OCI-LY1 (cell line): ENCODE data around the gene CD209.

Experiments used
- H2AFZ ChIP-seq: fragments of 200-600 bp; sonication (generic), shearing (Covaris generic); 2 replicates; pipeline ENCODE4 v1.6.0; 2014; ENCODE audit warnings: antibody characterized with exemption, mild to moderate bottlenecking, low read length
- H3F3A ChIP-seq: fragments of 200-600 bp; sonication (generic), shearing (Covaris generic); 2 replicates; pipeline ENCODE4 v1.6.0; 2014; ENCODE audit warnings: mild to moderate bottlenecking, antibody characterized with exemption, low read length, moderate library complexity; ENCODE audit not compliant: insufficient read depth
- H3K27ac ChIP-seq: fragments of 200-600 bp; sonication (generic); 2 replicates; pipeline ENCODE4 v1.5.1; 2014; ENCODE audit warnings: low read length, mixed run types, mild to moderate bottlenecking, low read depth; ENCODE audit not compliant: poor library complexity, severe bottlenecking
- H3K27me3 ChIP-seq: fragments of 200-600 bp; sonication (generic); 2 replicates; pipeline ENCODE4 v1.6.0; 2014; ENCODE audit warnings: antibody characterized with exemption, mild to moderate bottlenecking, low read length, moderate library complexity; ENCODE audit not compliant: insufficient read depth
- H3K36me3 ChIP-seq: fragments of 200-600 bp; sonication (generic); 2 replicates; pipeline ENCODE4 v1.6.1; 2014; ENCODE audit warnings: mild to moderate bottlenecking, antibody characterized with exemption, low read length, moderate library complexity, mixed read lengths; ENCODE audit not compliant: insufficient read depth
- H3K4me1 ChIP-seq: fragments of 200-600 bp; sonication (generic); 2 replicates; pipeline ENCODE4 v1.5.1; 2014; ENCODE audit warnings: mild to moderate bottlenecking, low read length, moderate library complexity; ENCODE audit not compliant: insufficient read depth, severe bottlenecking
- H3K4me2 ChIP-seq: fragments of 200-600 bp; sonication (generic), shearing (Covaris generic); 2 replicates; pipeline ENCODE4 v1.6.1; 2014; ENCODE audit warnings: low read length
- H3K4me3 ChIP-seq: fragments of 200-600 bp; sonication (generic); 2 replicates; pipeline ENCODE4 v1.5.1; 2014; ENCODE audit warnings: low read length, low read depth, mild to moderate bottlenecking, mixed read lengths; ENCODE audit not compliant: poor library complexity, severe bottlenecking
- H3K79me2 ChIP-seq: fragments of 200-600 bp; shearing (Covaris generic); 2 replicates; pipeline ENCODE4 v1.6.1; 2016; ENCODE audit warnings: mixed run types, low read length, mixed read lengths; ENCODE audit not compliant: insufficient read depth
- H3K9ac ChIP-seq: fragments of 200-600 bp; sonication (generic), shearing (Covaris generic); 2 replicates; pipeline ENCODE4 v1.6.1; 2014; ENCODE audit warnings: mild to moderate bottlenecking, low read length, mixed read lengths
- H3K9me2 ChIP-seq: fragments of 200-600 bp; sonication (generic), shearing (Covaris generic); 2 replicates; pipeline ENCODE4 v1.6.1; 2014; ENCODE audit warnings: low read depth, mild to moderate bottlenecking, low read length, mixed read lengths
- H3K9me3 ChIP-seq: fragments of 200-600 bp; shearing (Covaris generic); 2 replicates; pipeline ENCODE4 v1.6.1; 2014; ENCODE audit warnings: low read length, mixed read lengths
- H4K20me1 ChIP-seq: fragments of 200-600 bp; sonication (generic), shearing (Covaris generic); 2 replicates; pipeline ENCODE4 v1.6.0; 2016; ENCODE audit warnings: mild to moderate bottlenecking, low read length; ENCODE audit not compliant: insufficient read depth
- EZH2 ChIP-seq: fragments of 200-600 bp; sonication (generic), shearing (Covaris generic); IDR thresholded peaks from 2 replicates; pipeline ENCODE4 v1.8.0; 2017; ENCODE audit warnings: borderline replicate concordance, mixed run types, mild to moderate bottlenecking, antibody characterized with exemption, low read length, moderate library complexity, mixed read lengths
- TF ChIP-seq, protein P1 (sequence below): fragments of 200-600 bp; sonication (generic), shearing (Covaris generic); IDR thresholded peaks from 2 replicates; pipeline ENCODE4 v1.5.1; 2017; ENCODE audit warnings: mild to moderate bottlenecking, antibody characterized with exemption, low read length, moderate library complexity, mixed read lengths

CD209 gene

DNA sequence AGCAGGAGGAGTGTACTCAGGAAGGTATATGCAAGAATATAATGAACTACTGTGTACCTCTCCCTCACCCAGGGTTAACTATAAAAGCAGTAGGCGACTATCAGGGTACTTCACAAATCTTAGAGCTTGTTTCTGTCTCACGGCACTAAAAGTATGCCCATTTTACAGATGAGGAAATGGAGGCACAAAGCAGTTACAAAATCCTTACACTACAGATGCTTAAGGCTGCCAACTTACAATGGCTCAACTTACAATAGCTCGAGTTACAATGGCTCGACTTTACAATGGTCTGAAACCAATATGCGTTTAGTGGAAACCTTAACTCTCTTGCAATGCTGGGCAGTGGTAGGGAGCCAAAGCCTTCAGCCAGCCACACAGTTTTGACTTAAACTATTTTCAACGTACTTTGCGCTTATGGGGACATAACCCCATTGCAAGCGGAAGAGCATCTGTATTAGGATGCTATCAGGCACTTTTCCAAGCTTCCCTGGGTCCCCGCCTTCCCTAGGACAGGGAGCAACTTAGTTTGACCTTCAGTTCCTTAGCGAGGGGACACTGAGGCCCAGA, 49.5 kb downstream of the CD209 start:
- Histone ChIP-seq H2AFZ (no peak overlapping the region), H3K4me2 (no peak overlapping the region), H3K9me2 (no peaks in the 10 kb centered on the region), H3K27ac (no peak overlapping the region), H3K9me3 (no peaks in the 10 kb centered on the region), H3K9ac (no peak overlapping the region), H3K4me3 (no peak overlapping the region), H3K4me1 (no peaks in the 10 kb centered on the region), H3K79me2 (no peaks in the 10 kb centered on the region), H3F3A (no peaks in the 10 kb centered on the region), H3K27me3 (peaks cover 6% of the 10 kb centered on the region; the same call in 1 of the 2 replicates), H4K20me1 (no peaks in the 10 kb centered on the region), H3K36me3 (no peaks in the 10 kb centered on the region)
- TF ChIP-seq, protein P1, sequence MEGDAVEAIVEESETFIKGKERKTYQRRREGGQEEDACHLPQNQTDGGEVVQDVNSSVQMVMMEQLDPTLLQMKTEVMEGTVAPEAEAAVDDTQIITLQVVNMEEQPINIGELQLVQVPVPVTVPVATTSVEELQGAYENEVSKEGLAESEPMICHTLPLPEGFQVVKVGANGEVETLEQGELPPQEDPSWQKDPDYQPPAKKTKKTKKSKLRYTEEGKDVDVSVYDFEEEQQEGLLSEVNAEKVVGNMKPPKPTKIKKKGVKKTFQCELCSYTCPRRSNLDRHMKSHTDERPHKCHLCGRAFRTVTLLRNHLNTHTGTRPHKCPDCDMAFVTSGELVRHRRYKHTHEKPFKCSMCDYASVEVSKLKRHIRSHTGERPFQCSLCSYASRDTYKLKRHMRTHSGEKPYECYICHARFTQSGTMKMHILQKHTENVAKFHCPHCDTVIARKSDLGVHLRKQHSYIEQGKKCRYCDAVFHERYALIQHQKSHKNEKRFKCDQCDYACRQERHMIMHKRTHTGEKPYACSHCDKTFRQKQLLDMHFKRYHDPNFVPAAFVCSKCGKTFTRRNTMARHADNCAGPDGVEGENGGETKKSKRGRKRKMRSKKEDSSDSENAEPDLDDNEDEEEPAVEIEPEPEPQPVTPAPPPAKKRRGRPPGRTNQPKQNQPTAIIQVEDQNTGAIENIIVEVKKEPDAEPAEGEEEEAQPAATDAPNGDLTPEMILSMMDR, result no peak
- TF ChIP-seq EZH2, result no peak

DNA sequence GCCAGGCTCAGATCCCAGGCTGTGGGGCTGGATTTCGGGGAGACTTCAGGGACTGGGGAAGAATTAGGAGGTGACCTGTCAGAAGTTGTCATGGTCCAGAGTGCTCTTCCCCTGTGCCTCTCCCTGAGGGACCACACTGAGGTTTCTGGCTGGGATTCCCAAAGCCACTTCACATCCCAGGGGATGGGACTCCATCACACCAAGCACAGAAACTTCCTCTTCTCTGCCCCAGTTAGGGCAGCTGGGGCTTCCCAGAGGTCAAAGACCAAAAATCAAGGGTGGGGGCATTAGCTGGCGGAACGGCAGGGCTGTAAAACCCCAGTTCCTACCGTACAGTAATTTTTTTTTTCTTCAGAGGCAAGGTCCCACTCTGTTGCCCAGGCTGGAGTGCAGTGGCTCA, 52.8 kb downstream of the CD209 start:
- Histone ChIP-seq H3K4me3 (no peak overlapping the region), H3F3A (no peaks in the 10 kb centered on the region), H3K9ac (no peak overlapping the region), H4K20me1 (no peaks in the 10 kb centered on the region), H3K4me2 (no peak overlapping the region), H3K79me2 (no peaks in the 10 kb centered on the region), H3K36me3 (no peaks in the 10 kb centered on the region), H3K9me2 (no peaks in the 10 kb centered on the region), H3K4me1 (no peaks in the 10 kb centered on the region), H3K9me3 (no peaks in the 10 kb centered on the region), H2AFZ (no peak overlapping the region), H3K27ac (no peak overlapping the region), H3K27me3 (peaks cover 6% of the 10 kb centered on the region; the same call in 1 of the 2 replicates)
- TF ChIP-seq, protein P1, result no peak
- no peak for TF ChIP-seq EZH2

DNA sequence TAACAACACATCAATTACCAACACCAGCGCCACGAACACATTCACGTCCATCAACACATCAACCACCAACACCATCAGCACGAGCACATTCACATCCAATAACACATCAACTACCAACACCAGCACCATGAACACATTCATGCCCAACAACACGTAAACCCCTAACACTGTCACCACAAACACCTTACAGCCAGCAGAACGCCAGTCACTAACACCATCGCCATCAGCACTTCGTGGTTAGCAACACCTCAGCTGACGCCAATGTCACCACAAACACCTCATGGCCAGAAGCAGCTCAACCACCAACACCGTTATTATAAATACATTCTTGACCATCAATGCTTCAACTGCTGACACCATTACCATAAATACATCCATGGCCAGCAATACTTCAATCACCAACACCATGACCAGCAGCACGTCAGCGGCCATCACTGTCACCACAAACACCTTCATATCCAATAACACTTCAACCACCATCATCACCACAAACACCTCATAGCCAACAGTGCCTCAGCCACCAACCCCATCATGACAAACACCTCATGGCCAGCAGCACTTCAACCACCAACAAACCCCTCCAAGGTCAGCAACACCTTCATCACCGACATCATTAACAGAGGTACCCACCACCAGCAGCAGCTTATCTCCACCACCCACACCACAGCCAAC, 54.8 kb downstream of the CD209 start:
- no peak overlapping the region for H3K4me2 ChIP-seq
- H3K79me2 ChIP-seq, result no peaks in the 10 kb centered on the region
- no peaks in the 10 kb centered on the region for H3K36me3 ChIP-seq
- TF ChIP-seq, protein P1, result no peak
- TF ChIP-seq EZH2, result no peak
- H3K4me1 ChIP-seq, result no peaks in the 10 kb centered on the region
- H3K9me2 ChIP-seq, result no peaks in the 10 kb centered on the region
- H3K27ac ChIP-seq, result no peak overlapping the region
- H3K27me3 ChIP-seq, result peaks cover 5% of the 10 kb centered on the region; the same call in 1 of the 2 replicates
- no peaks in the 10 kb centered on the region for H4K20me1 ChIP-seq
- H3F3A ChIP-seq, result no peaks in the 10 kb centered on the region
- H3K4me3 ChIP-seq, result no peak overlapping the region
- no peak overlapping the region for H3K9ac ChIP-seq
- H2AFZ ChIP-seq, result no peak overlapping the region
- no peaks in the 10 kb centered on the region for H3K9me3 ChIP-seq
